ENCODE measurements around the gene VAT1L. TPM values are rescaled to one million over a fixed set of nuclear protein-coding genes. Genes with fewer than 3 reads are reported as not detected.

VAT1L gene
- total RNA-seq, 1 donor = not detected

DNA sequence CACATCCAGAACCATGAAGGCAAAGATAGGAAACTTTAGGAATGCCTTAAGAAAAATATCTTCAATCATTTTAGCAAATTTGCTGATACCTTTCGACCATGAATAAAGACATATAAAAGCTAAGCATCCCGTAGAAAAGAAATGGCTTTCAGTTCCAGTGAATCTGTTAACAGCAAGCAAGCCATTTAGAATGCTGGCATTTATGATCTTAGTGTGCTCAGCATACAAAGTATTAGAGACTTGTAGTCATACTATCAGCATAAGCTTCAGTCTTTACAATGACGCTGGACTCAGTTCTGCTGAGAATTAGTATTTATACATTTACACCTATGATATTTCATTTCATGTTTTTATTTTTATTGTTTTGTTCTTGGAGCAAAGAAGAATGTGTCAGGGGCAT, 38.7 kb downstream of the VAT1L start:
- no peak for DNase-seq (ENCODE audit: low read depth in 2 of 3, low spot score in 2 of 3)

DNA sequence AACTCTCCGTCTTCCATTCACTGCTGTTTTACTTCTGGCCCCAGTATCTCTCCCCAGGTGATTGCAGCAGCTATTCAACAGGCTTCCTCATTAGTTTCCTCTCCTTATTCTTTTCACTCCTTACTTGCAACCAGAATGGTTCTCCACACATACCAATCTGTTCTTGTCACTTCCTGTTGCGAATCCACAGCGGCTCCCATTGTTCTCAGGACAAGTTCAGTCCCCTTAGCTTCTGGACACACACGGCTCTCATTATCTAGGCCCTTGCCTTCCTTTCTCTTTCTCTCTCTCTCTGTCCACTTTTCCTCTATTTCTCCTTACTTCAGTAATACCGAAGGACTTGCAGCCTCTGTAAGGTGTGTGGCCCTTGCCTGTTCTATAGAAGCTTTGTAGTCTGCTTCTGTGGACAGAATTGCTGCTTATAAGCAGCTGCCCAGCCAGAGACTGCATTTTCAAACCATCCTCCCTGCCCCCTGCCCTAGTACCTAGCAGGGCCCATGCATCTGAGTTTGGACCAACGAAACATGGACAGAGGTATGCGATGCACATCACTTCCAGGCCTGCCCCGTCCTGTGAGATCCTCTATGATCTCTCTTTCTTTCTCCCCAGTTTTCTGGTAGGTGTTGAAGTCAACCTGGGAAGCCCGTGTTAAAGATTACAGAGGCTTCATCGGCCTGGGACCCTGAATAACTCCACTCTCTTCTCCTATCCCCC, 45.7 kb downstream of the VAT1L start:
- no peak for DNase-seq (ENCODE audit: low read depth in 2 of 3, low spot score in 2 of 3)

DNA sequence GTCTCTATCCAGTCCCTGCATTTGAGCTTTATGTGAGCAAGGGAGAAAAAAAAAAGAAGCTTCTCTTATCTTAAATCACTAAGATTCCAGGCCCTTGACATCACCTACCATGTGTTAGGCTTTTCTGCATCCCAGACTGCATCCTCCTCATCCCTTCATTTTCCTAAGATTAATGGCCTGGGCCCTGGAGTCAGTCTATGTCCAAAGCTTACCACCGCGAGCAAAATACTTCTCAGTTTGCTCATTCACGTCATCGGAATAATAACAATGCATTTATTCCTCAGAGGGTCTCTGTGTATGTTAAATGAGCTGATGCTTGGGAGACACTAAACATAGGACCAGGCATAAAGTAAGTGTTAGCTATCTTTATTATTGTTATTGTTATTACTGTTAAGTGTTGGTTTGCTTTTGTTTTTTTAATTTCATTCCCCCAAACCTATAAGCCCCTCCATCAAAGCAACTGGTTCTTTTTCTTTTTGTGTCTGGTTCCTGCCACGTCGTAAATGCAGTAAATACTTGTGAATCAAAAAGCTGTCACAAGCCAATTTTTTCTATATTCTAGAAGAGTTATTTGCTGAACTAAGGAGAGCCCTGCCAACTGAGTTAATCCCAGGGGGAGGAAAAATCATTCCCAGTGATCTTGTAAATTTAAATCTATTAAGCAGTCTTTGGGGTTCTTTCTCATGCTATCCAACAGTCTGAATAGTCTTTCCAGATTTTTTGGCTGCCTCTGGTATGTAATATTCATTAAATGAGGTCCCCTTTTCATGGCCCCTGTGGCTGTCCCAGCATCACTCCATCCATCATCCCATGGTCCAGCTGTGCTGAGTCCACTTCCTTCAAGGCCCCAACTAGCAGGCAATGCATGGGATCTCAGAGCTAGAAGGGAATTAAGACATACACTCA, 46.5 kb downstream of the VAT1L start:
- DNase-seq (ENCODE audit: low read depth in 2 of 3, low spot score in 2 of 3) = no peak

DNA sequence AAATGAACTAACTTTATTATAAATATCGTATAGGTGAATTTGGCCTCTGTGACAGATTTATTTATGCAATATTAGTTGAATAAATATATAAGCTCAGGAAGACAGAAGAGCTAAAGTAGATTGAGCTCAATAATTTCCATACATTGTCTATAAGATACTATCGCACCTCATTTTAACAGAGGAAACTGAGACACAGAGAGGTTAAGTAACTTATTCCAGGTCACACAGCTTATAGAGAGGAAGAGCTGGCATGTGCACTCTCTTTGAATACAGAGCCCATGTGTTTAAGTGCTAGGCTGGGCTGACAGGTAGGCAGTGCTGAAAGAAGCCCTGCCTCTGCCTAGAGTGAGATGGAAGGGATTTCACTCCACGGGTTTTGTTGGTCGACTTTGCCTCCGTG, 48.4 kb downstream of the VAT1L start:
- DNase-seq (ENCODE audit: low read depth in 2 of 3, low spot score in 2 of 3) = no peak

DNA sequence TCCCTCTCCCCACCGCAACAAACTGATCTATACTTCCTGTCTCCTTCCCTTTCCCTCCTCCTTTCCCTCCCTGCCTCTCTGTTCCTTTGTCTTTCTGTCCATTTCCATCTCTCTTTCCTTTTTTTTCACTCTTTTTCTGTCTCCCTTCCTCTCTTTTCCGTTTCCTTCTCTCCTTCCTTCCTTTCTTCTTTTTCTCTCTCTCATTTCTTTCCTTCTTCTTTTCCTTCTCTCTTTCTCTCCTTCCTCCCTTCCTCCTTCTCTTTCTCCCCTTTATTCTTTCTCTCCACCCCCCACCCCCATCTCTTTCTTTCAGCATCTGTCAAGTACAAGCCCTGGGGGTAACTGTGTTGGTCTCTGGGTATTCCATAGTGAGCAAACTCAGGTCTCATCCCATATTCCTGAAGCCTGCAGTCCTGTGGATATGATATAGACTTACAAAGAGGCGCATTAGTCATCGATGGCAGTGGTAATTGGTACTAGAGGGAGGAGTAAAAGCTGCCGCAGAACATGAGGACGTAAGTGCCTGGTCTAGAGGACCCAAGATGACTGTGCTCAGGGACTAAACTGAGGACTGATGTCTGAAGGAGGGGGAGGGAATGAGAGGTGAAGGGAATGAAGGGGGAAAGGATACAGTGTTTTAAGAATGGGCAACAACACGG, 50.4 kb downstream of the VAT1L start:
- DNase-seq (ENCODE audit: low read depth in 2 of 3, low spot score in 2 of 3) = no peak

DNA sequence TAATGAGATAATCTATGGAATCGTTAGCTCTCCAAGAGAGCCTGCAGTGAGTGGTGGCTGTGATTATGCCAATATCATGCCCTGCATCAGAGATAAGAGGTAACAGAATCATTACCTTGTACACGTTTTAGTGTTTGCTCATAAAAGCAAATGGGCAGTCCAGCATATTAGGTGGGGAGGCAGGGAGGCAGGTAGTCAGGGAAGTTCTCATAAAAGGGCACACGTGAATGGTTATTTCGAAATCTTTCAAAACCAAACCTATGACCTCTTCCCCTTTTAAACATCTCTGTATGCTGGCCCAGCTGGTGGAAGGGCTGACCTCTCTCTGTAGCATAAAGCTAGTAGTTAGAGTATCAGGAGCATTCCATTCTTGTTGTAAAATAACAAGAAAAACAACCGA, 51.7 kb downstream of the VAT1L start:
- DNase-seq (ENCODE audit: low read depth in 2 of 3, low spot score in 2 of 3) = no peak

DNA sequence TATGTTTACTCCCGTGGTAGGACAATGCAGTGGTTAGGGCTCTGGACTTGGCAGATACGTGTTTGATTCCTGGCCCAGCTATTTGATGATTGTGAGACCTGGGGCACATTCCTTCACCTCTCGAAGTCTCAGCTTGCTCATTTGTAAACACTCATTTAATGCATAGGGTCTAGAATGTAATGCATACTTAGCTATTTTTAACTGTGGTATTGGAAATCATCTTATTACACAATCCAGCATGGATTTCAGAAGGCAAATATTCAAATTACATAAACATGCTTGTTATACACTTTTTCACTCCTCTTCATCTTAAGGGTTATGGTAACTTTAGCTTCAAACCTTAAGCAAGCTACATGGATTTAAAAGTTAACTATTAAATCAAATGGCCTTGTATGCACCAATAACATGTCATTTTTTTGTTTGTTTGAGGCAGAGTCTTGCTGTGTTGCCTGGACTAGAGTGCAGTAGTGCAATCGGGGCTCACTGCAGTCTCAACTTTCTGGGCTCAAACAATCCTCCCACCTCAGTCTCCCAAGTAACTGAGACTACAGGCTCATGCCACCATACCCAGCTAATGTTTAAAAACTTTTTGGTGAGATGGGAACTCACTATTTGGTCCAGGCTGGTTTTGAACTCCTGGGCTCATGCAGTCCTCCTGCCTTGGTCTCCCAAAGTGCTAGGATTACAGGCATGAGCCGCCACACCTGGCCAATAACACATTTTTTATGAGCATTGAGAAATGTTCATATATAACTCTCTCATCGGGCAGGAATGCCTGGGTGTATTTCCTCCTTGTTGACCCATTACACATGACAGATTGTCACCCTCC, 52.5 kb downstream of the VAT1L start:
- DNase-seq (ENCODE audit: low read depth in 2 of 3, low spot score in 2 of 3) = no peak

DNA sequence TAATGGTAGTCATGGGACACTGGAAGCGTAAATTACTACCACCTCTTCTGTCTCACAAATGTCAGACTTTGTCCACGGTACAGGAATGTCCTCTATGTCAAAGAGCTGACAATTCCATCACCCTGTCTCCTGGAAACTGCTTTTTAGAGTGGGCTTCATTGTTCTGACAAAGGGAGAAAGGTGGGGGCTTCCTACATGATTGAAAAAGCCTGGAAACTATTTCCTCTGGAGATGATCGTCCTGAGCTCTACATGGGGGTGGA, 53.1 kb downstream of the VAT1L start:
- no peak for DNase-seq (ENCODE audit: low read depth in 2 of 3, low spot score in 2 of 3)

DNA sequence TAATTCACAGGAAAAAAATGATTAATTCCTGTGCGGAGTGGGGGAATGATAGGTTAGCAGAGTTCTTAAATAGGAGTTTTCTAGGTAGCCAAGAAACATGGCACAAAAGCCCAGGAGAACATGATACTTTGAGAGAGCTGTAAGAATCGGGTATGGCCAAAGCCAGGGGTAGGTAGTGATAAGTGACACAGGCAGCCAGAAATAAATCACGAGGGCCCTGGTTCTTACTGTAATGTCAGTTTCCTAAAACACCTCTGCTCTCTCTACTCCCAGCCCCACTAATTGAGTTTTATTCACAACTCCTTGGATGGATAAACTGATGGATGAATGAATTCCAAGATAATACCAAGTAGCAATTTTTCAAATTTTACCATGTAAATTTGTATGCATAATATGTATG, 54.1 kb downstream of the VAT1L start:
- no peak for DNase-seq (ENCODE audit: low read depth in 2 of 3, low spot score in 2 of 3)

DNA sequence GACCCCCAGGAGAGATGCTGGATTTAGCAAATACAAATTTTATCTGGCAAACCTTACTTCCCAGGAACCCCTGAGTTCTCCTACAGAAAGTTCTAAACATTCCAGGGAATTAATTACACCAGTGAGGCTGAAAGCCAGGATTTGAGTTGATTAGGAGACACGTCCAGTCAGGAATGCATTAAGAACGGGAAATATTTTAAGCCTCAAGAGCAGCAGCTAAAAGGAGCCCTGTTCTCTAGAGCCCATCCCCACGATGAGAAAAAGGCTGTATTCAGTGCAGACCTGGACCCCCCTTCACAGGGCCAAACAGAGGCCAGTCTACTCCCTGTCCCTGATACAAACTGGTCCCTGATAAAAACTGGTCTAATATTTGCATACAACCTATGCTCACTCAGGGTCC, 55.0 kb downstream of the VAT1L start:
- no peak for DNase-seq (ENCODE audit: low read depth in 2 of 3, low spot score in 2 of 3)

DNA sequence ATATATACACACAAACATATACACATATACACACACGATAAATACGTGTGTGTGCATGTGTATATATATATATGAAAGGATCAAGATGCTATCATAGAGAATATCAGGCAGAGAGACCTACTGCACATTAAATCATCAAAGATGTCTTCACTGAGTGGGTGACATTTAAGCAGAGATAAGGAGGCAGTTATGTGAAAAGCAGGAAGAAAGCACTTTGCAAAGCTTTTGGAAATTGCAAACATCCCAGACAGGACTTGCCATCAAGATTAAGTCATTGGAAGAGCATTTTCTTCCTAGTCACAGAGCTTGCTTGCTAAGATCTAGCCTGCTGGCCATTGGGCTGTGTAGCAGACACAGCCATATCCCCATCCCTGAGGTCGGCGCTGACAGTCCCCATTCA, 56.4 kb downstream of the VAT1L start:
- DNase-seq (ENCODE audit: low read depth in 2 of 3, low spot score in 2 of 3) = no peak

DNA sequence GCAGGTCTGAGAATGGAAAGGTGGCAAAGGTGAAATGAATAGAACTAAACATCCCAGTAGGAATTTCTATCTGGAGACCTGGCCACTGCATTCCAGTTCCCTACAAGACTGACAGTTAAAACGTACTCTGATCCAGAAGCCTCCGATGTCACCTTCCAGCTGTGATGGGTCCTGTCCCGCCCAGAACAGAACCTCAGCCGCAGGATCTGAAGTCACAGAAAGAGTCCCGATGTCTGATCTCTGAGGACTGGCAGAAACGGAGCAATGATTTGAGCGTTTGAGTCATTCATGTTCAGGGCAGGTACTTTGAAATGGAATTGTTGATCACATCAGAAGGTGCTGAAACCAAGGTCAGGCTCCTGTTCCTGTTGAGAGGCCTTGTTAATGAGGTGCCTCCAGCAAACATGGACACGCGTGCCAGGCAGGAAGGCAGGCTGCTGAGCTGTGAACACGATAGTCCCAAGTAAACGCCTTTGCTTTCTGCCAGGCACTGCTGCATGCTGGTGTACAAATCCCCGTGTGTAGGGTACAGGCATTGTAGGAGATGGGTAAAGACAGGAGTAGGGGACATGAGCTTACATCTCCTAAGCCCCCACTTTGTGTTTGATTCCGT, 61.4 kb downstream of the VAT1L start:
- DNase-seq (ENCODE audit: low read depth in 2 of 3, low spot score in 2 of 3) = no peak

DNA sequence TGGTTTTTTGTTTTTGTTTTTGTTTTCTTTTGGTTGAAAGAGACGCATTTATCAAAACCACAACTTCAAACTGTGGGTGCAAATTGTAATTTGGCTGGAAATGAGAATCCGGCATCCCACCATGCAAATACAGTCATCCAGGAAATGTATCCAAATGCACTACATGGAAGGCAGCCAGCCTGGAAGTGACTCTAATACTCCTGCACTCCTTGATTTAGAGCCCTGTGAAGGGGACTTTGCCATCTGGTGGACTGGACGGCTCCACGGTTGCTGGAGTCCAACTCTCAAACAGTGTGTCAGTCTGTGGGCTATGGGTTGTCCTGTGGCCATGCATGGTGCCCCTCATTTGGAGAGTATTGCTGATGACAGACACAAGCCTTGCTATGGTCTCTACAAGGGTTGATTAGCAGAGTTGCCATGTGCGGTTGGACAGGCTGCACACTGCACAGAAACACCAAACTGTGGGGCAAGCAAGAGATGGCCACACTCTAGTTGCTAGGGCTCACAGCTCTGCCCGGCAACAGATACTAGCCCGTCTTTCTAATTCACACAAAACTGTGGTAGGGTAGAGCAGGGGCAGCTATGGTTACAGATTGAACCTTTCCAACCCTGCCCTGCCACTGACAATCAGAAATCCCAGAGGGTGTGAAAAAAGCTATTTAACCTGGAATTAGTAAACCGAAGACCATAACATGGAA, 62.4 kb downstream of the VAT1L start:
- DNase-seq (ENCODE audit: low read depth in 2 of 3, low spot score in 2 of 3) = no peak

DNA sequence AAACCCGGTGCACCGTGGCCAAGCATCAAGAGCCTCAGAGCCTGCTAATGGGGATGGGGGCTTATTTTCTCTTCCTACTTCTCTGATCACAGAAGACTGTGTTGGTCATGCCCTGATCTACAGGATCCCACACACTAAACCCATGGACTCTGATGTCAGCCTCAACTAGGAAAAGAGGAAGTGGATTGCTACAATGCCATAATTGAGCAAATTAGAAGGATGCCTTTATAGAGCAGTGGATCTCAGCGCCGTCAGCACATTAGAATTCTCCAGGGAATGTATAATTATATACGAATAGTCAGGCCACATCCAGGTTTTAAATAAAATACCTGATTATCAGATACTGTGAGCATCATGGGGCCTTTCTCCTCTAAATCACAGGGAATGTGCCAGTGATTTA, 64.8 kb downstream of the VAT1L start:
- DNase-seq (ENCODE audit: low read depth in 2 of 3, low spot score in 2 of 3) = no peak

DNA sequence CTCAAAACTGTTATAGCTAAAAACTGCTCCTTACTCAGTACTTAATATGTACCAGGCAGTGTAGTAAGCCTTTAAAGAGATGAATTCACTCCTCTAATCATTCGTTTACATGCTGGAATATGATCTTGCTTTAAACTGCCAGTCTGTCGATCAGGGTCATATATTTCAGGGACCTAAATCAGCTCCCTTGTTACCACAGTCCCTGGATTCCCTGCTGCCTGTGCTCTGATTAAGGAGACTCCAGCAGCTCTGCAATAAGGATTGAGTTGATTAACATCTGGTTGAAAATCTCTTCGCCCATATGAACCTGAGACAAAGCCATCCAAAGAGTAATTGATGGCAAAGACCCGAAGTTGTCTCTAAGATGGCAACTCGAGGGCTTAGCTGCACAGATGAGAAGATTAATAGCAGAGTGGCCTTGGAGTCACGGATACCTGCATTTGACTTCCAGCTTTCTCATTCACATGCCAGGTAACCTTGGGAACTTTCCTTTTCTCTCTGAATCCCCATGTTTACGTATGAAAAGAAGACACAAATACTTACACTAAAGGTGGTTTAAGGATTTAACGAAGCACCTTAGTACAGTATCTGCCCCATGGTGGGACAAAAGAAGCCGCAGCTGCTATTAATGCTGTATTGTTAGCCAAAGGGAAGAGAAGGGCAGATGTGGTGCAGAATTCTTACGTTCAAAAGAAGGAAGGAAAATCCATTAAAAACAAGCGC, 68.2 kb downstream of the VAT1L start:
- no peak for DNase-seq (ENCODE audit: low read depth in 2 of 3, low spot score in 2 of 3)

DNA sequence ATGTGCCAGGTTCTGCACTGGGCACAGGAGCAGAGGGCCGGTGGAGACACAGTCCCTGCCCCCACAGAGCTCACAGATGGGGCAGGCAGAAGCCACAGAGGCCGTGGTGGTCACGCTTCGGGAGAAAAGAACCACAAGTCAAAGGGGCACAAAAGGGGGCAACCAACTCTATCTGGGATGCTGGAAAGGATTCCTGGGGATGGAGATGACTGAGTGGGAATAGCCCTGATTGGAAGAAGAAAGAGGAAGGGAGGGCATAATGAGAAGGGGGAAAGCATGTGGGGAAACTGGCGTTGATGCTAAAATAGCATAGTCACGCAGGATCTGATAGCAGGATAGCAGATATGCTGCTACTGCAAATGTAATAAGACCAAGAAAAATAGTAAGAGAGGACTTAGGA, 69.7 kb downstream of the VAT1L start:
- no peak for DNase-seq (ENCODE audit: low read depth in 2 of 3, low spot score in 2 of 3)

DNA sequence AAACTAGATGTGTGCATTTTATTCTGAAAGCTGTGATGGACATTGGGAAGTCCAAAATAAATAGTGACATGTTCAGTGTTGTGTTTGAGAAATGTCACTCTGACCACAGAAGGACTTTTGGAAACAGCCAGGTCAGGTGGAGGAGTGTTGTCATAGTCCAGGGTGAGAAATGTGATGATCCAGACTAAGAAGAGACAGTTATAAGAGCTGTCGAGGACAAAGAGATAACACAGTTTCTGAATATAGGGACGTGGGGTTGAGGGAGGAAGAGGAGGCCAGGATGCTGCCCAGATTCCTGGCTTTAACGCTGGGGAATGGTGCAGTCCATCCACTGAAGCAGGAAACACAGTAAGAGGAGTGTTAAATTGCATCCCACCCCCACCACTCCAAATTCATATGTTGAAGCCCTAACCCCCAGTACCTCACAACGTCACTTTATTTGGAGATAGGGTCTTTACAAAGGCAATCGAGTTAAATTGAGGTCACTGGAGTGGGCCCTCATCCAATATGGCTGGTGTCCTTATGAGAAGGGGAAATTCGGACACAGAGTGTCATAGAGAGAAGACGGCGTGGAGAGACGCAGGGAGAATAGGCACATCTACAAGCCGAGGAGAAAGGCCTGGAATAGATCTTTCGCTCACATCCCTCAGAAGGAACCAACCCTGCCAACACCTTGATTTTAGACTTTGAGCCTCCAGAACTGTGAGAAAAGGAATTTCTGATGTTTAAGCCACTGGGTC, 71.3 kb downstream of the VAT1L start:
- DNase-seq (ENCODE audit: low read depth in 2 of 3, low spot score in 2 of 3) = no peak

DNA sequence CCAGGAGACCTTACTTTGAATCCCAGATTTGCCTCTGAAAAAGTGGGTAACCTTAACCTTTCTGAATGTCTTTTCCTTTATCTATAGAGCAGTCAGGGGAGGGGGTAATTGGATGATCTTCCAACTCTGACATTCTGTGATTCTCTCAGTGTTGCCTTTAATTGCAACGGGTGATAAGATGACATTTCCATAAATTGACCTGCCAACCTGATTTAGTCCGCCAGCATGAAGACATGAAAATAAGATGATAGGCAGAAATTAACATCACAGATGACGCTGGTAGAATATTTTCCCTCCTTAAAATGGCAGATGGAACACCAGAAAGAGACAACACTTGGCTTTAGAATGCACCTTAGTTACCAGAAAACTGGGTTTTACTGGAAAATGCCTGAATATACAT, 72.6 kb downstream of the VAT1L start:
- no peak for DNase-seq (ENCODE audit: low read depth in 2 of 3, low spot score in 2 of 3)

DNA sequence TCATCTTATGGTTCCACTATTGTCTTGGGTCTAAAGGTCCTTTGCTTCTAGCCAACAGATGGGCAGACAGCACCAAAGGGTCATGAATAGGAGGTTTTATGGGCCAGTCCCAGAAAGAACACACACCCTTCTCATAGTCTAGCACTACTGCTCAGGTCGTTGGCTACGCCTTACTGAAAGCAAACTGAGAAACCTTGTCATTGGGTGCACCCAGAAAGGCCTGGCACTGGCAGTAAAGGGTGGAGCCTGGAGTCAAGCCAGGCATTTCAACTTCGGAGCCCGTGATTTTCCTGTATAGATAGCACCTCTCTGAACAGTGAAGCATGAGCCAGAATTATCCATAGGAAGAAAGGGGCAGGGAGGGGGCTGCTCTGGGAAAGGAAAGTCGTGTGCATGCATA, 74.9 kb downstream of the VAT1L start:
- DNase-seq (ENCODE audit: low read depth in 2 of 3, low spot score in 2 of 3) = no peak
